H54 (cell line): ENCODE results near the gene PLA1A.
"Not testable (repeated sequence)": the region's sequence is repeated elsewhere in the genome, so short reads cannot be mapped to it uniquely, and the experiment has no call there.

ENCODE experiments used
- DNase-seq: peaks from one replicate; pipeline ENCODE4 v3.0.0; 2011; ENCODE audit warnings: low spot score, mixed read lengths; ENCODE audit not compliant: insufficient read length
- FAIRE-seq: peaks from 3 replicates; lab custom pipeline; 2011; peaks lifted over from hg19 to GRCh38; lab: Jason Lieb, UNC
- POLR2A ChIP-seq: IDR thresholded peaks from 2 replicates; pipeline ENCODE4 v1.6.1; 2011; ENCODE audit warnings: low read depth, mild to moderate bottlenecking, low read length

The PLA1A gene

DNA sequence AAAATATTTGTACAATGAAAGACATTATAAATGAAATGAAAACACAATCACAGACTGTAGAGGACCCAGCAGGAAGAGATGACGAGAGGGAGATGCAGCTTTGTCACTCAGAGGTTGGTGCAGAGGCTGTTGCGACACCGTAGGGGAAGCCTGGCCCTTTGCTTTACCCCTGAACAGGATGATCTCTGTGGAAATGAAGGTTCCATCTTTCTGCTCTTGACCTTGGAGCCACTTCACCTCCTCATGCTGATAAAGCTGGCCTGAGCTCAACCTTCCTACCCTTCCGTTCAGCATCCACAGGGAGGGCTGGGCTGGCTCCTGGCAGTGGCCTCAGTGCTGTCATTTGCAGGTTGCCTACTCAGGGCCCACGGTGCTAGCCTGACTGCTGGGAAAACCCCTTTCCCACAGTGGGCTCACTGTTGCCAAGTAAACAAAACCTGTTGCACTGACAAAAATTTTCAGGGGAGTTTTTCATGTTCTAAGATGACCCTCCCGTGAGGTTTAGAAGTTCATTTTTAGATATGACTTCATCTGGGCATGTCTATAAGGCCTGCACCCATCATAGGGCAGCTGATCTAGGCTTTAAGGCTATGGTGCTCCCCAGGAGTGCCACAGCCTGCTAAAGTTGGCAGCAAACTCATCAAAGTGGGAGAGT is 35.3 kb upstream of the PLA1A start:
- TF ChIP-seq POLR2A: no peak
- FAIRE-seq (no peak), DNase-seq (no peak)

DNA sequence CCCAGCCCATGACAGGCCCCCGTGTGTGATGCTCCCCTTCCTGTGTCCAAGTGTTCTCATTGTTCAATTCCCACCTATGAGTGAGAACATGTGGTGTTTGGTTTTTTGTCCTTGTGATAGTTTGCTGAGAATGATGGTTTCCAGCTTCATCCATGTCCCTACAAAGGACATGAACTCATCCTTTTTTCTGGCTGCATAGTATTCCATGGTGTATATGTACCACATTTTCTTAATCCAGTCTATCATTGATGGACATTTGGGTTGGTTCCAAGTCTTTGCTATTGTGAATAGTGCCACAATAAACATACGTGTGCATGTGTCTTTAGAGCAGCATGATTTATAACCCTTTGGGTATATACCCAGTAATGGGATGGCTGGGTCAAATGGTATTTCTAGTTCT is 34.4 kb upstream of the PLA1A start:
- not testable (repeated sequence) for FAIRE-seq, DNase-seq

DNA sequence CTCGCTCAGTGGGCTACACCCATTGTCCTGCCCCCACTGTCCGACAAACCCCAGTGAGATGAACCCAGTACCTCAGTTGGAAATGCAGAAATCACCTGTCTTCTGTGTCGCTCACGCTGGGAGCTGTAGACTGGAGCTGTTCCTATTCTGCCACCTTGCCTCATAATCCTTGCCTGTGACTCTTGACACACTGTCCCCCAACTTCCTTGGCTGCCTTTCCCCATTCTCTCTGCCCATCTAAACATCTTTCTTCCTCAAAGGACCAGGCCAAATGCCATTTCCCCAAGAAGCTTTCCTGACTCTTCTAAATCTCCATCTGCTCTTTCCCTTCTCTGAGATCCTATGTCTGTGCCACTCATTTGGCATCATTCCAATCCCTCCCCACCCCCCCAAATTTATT is 28.5 kb upstream of the PLA1A start:
- FAIRE-seq: no peak
- DNase-seq: no peak
- TF ChIP-seq POLR2A: no peak

DNA sequence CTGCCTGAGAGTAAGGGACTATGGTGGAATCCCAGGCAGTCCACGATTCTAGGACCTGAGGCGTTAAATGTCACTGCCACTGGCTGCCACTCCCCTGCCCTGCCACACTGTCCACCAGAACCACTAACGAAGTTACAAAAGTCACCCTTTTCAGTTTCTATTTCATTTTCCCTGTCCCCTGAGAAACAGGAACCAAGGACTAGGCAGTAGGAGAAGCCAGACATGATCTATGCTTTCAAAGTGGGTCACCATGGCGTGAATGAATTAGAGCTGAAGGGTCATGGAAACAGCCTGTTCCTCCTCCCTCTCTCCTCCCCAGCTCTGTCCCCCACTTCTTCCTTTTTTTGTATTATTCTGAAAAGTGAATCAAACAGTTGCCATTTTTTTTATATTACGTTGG is 27.5 kb upstream of the PLA1A start:
- FAIRE-seq (no peak), DNase-seq (no peak)
- no peak for TF ChIP-seq POLR2A

DNA sequence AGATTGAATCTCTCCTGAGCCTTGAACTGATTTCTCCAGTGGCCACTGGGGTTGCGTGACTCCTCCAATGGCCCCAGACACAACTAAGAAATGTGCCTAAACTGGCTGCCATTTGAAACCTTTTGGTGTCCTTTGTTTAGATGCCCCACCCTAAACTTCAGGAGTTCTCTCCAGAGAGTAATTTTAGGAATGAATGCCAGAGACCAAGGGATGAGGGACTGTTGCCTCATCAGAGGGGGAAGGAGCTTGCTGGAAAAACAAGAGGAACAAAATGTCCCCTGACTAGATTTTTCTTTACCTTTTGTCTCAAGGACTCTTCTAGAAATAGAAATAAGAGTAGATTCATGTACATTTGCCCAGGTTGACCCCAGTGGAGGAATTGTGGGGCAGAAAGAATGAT is 26.5 kb upstream of the PLA1A start:
- no peak for FAIRE-seq
- no peak for DNase-seq

DNA sequence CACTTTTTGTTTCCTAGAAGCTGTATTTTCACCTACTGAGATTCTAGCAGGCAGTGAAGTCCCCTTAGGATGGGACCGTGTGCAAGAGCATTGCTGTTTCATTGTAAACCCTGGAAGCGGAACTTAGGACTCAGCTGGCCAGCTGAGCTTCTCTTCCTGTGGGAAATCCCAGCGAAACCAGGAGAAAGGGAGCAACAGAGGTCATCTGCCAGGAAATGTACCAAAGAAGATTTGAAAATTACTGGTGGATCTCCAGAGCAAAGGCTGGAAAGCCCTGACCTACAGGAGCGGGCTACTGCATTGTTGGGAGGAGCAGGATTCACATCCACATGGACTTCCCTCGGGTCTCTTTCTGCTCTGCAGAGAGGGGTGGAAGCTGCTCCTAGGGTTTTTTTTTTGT is 26.0 kb upstream of the PLA1A start:
- no peak for DNase-seq
- FAIRE-seq: no peak
- no peak for TF ChIP-seq POLR2A

More for the DNA sequence above, 26.5 kb upstream of the PLA1A start:
- no peak for TF ChIP-seq POLR2A

DNA sequence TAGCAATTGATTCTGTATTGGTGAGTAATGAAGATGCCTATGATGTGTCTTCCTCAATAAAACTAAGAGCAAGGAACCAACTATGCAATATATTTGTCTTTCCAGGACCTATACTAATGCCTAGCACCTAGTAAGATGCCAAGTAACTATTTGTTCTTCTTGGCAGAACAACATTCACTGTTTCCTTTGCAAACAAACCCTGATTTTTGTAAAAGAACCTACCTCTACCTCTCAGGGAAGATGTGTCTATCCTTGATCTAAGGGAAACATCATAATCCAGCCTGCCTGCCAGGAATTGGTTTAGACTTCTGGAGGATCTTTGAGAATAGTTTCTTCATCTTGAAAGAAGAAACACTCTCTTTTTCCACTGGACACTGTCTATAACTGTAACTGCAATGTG is 22.2 kb upstream of the PLA1A start:
- no peak for FAIRE-seq
- no peak for TF ChIP-seq POLR2A
- no peak for DNase-seq

DNA sequence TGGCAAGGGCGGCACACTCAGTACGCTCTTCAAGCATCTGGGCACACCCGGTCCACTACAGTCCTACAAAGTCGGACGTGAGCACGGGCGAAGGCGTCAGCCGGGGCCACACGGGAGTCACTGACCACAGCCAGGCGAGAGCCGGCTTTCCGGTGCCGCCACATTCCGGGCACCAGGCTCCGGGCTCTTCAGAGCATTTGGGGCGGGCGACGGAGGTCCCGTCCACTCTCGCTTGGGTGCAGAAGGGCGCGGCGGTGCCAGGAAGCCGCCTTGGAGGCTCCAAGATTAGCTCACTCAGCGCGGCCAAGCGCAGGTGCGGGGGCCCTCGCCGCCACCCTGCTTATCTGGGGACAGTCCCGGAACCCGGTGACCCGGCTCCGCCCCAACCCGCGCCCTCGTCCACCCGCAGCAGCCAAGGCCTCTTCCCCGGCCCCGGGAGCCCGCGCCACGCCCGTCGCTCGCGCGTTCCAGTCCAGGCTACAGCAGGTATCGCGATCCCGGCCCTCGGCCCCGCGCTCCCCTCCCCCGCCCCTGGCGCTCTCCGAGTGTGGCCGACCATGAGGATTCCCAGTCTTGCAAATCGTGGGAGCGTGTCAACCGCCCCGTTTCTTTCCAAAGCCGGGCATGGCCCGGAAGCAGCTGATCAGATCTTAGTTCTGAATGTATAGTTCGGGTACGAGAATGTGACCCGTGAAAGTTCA is 18.2 kb upstream of the PLA1A start, which contains the start of gene ADPRH:
Gene ADPRH, plus strand, starts transcription at position 127 of the 701 bp plus-strand sequence. CDS start 2,678 bp downstream, outside the sequence.
- TF ChIP-seq POLR2A: no peak
- DNase-seq (peak; percentile 24), FAIRE-seq (no peak)

DNA sequence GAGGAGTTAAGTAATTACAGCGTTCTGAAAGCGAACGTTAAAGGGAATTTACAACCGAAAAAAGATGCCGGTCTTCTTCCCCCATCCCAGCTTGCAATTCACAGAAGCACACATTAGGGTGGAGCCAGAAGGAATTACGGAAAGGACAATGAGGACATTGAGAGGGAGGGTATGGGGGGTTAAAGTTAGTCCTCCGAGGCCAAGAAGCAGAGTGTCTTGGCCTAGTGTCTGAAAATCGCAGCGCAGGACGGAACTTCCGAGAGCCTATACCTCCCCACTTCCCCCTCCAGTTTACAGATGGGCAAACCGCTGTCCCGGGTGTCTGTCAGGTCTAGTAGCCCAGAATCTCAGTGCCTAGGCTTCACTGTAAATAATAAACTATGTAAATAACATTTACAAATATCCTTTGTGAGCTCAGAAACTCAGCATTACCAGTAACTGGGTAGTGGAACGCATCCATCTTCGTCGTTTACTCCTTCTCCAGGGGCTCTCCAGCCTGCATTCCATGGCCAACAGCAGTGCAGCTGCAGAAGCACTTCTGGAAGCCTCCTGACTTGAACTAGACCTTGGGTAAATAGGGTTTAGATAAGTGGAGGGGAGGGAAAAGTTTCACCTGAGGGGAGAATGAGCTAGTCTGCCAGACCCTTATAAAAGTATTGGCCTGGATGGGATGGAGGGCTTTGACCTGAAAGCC is 17.5 kb upstream of the PLA1A start:
- FAIRE-seq: no peak
- no peak for TF ChIP-seq POLR2A
- DNase-seq: no peak

DNA sequence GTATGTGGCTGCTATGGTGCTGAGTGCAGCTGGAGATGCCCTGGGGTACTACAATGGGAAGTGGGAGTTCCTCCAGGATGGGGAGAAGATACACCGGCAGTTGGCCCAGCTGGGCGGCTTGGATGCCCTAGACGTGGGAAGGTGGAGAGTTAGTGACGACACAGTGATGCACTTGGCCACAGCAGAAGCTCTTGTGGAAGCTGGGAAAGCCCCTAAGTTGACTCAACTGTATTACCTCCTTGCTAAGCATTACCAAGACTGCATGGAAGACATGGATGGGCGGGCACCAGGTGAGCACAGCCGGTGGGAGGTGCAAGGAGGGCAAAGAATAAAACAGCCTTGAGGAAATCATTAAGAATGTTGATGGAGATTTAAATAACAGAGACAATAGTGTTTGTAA is 15.5 kb upstream of the PLA1A start:
- TF ChIP-seq POLR2A: no peak
- DNase-seq (no peak), FAIRE-seq (no peak)

DNA sequence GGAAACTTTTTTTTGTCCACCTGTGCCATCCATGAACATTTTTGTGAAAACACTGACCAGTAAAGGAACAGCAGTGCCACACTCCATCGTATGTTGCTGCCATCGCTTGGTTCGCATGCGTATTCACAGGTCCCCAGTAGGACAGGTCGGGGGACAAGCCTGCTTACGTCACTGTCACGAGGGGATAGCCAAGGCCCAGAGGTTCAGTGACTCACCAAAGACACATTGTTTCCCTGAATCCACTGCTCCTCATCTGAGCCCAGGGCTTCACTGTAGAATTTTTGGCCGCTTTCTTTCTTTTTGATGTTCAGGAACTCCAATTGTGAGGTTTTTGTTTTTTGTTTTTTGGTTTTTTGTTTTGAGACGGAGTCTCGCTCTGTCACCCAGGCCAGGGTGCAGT is 12.5 kb upstream of the PLA1A start:
- FAIRE-seq (no peak), DNase-seq (no peak)

DNA sequence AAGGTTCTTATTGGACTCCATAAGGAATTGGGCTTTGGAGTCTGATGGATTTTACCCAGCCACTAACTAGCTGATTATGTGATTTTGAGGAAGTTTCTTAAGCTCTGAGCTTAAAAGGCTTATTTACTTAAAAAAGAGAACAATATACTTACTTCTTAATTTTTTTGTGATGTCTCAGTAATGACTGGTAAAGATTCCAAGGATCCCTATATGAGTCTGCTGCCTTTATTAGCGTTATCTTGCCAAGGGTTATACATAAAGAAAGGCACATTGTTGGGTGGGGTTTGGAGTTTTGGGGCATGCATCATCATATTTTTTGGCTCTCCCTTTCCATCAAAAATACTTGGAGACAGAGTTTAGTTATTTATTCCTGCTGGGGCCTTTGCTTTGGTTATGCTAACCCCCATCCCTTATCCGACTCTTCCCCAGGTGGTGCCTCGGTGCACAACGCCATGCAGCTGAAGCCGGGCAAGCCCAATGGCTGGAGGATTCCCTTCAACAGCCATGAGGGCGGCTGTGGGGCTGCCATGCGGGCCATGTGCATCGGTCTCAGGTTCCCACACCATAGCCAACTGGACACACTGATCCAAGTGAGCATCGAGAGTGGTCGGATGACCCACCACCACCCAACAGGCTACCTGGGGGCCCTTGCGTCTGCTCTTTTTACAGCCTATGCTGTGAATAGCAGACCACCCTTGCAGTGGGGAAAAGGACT is 11.7 kb upstream of the PLA1A start:
- DNase-seq (no peak), FAIRE-seq (no peak)
- TF ChIP-seq POLR2A: no peak

More for the DNA sequence above, 12.5 kb upstream of the PLA1A start:
- no peak for TF ChIP-seq POLR2A

DNA sequence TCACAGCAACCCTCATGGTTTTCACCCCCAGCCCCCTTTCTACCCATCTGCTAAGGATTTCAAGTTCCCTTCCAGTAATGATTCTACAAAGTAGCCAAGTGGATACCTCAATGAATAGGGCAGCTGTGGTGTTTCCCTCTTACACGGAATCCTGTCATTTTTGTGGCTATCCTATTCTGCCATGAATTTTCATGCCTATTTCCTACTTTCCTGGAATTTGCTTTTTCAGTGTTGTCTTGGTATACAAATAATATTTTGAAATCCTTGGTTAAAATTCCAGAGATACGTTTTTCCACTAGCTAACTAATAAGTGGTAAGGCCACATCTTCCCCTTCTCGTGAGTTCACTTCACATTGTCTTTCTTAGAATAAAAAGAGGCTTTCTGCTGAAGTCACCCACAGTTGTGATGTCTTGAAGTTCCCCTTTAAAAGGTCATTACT is 10.9 kb upstream of the PLA1A start:
- no peak for FAIRE-seq
- no peak for TF ChIP-seq POLR2A

DNA sequence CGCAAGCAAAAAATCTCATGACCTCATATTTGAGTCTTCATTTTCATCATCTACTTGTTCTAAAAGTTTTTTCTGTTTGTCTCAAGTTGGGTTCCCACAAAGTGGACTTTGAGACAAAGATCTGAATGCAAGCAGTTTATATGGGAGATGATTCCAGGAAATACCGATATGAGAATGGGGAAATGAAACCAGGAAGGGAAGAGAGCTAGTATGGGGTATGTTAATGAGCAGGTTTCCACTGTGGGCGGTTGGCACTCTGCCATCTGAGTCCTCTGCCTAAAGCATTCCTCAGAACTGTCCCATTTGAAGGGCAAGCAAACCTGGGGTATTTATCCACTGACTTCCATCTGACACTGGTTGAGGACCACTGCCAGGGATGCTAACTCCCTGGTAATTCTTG is 9.6 kb upstream of the PLA1A start:
- FAIRE-seq (no peak), DNase-seq (no peak)
- no peak for TF ChIP-seq POLR2A

More for the DNA sequence above, 10.9 kb upstream of the PLA1A start:
- DNase-seq: no peak
